ENCODE results near the gene SNORC.
"Not testable (repeated sequence)": the region's sequence is repeated elsewhere in the genome, so short reads cannot be mapped to it uniquely, and the experiment has no call there.

Gene SNORC

GRCh38 chr2:232870018-232870765 lies at the start of gene SNORC:
SNORC (plus strand) TSS chr2:232870264; CDS start chr2:232870342, 78 bp downstream.
- no peak for DNase-seq (ENCODE audit: low read depth in 2 of 2)

DNA sequence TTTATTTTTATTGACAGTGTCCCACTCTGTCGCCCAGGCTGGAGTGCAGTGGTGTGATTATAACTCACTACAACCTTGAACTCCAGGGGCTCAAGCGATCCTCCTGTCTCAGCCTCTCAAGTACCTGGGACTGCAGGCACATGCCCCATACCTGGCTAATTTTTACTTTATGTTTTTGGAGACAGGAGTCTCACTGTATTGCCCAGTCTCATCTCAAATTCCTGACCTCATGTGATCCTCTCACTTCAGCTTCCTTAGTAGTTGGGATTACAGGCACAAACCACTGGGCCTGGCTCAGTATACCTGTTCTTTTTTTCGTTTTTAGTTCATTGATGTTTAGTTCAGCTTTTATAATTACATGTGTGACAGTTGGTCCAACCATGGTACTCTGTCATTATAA lies 40.1 kb upstream of the SNORC start:
- DNase-seq (ENCODE audit: low read depth in 2 of 2) = no peak

GRCh38 chr2:232831496-232831895 lies 38.6 kb upstream of the SNORC start:
- no peak for DNase-seq (ENCODE audit: low read depth in 2 of 2)

- DNase-seq (ENCODE audit: low read depth in 2 of 2) = no peak
Measured at GRCh38 chr2:232833830-232834229, 36.2 kb upstream of the SNORC start.

- no peak for DNase-seq (ENCODE audit: low read depth in 2 of 2)
Measured at GRCh38 chr2:232835687-232836208, 34.3 kb upstream of the SNORC start.

DNA sequence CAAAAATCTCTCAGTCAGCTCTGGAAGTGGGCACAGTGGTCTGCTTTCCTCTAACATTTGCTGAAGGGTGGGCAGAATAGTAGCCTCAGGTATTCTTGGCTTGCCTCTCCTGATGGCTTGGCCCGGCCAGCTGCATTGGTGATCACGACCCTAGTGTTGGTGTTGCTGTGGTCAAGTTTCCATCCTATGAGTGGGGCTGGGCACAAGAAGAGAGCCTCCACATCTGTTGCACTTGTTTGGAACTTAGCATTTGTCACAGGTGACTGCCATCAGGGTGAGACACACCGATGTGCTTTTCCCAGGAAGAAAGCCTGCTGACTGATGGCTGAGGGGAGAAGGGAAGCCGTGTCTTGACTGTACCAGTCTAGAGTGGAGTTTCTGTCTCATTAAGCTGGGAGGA lies 33.1 kb upstream of the SNORC start:
- DNase-seq (ENCODE audit: low read depth in 2 of 2) = no peak

DNA sequence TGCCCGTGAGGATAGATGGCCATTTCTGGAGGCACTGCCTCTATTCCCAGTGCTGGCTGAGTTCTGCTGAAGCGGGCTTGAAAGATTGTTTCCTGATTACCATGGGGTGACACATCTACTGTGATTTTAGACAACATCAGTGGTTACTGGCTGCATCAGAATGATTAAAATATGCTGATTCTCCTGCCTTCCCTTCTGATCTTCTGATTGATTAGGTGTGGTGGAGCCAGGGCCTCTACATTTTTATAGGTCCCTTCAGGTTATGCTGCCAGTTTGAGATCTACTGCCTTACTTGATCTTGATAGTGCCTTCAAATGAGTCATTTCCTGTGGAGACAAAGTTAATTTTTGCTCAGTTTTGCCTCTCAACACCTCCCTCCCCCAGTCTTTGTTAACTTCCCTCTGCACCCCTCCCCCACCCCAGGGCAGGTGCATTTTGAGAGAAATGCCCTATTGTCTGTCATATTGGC lies 31.6 kb upstream of the SNORC start:
- no peak for DNase-seq (ENCODE audit: low read depth in 2 of 2)

GRCh38 chr2:232839411-232840079 lies 30.5 kb upstream of the SNORC start:
- no peak for DNase-seq (ENCODE audit: low read depth in 2 of 2)

DNA sequence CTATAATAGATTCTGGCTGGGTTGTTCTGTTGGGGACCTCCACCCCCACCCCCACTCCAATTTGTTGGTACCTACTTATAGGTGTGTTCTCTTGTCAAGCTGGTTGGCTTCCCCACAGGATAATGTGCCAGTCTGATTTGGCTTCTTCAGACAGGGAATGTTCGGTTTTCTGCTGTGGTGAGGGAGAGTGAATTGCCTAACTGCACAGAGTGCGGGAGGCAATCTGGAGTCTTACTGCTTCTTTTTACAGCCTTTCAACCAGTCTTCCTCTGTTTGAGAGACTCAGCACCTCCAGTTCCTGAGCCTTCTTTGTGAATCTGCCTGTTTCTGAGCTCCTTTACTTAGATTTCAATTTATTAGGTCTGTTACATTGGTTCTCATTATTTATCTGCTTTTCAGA lies 27.4 kb upstream of the SNORC start:
- DNase-seq (ENCODE audit: low read depth in 2 of 2) = no peak

GRCh38 chr2:232843834-232844233 lies 26.2 kb upstream of the SNORC start:
- no peak for DNase-seq (ENCODE audit: low read depth in 2 of 2)

- no peak for DNase-seq (ENCODE audit: low read depth in 2 of 2)
Measured at GRCh38 chr2:232846055-232846454, 24.0 kb upstream of the SNORC start.

- DNase-seq (ENCODE audit: low read depth in 2 of 2) = no peak
Measured at GRCh38 chr2:232850039-232850438, 20.0 kb upstream of the SNORC start.

GRCh38 chr2:232852081-232852480 lies 18.0 kb upstream of the SNORC start:
- DNase-seq (ENCODE audit: low read depth in 2 of 2) = not testable (repeated sequence)

GRCh38 chr2:232852676-232853075 lies 17.4 kb upstream of the SNORC start:
- no peak for DNase-seq (ENCODE audit: low read depth in 2 of 2)

DNA sequence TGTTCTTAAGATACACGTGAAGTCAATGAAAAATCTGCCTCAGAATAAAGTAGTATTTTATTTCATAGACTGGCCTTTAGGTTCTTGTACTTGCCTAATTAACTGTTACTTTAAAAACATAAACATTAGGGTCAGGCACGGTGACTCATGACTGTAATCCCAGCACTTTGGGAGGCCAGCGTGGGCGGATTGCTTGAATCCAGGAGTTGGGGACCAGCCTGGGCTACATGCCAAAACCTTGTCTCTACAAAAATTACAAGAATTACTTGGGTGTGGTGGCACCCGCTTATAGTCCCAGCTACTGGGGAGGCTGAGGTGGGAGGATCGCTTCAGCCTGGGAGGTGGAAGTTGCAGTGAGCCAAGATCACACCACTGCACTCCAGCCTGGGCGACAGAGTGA lies 16.0 kb upstream of the SNORC start:
- peak; percentile 22 to 24 for DNase-seq (ENCODE audit: low read depth in 2 of 2)

GRCh38 chr2:232857158-232857563 lies 12.9 kb upstream of the SNORC start:
- no peak for DNase-seq (ENCODE audit: low read depth in 2 of 2)

DNA sequence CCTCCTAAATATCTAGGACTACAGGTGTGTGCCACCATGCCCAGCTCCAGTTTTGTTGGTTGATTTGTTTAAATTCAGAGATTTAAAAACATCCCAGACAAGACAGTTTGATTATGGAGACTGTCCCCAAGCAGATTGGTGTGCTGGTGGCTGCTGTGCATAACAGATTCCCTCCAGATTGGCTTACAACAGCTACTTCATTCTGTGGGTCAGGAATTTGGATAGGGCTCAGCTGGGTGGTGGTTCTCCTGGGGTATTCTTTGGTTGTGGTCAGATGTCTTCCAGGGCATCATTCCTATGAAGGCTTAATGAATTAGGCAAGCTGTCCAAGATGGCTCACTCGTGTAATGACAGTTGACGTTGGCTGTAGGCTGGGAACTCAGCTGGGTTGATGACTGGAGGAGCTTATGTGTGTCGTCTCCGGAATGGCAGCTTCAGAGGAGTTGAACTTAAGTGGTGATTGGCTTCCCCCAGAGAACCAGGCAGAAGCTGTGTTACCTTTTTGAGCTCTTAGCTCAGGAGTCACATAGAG lies 10.6 kb upstream of the SNORC start:
- DNase-seq (ENCODE audit: low read depth in 2 of 2) = no peak

DNA sequence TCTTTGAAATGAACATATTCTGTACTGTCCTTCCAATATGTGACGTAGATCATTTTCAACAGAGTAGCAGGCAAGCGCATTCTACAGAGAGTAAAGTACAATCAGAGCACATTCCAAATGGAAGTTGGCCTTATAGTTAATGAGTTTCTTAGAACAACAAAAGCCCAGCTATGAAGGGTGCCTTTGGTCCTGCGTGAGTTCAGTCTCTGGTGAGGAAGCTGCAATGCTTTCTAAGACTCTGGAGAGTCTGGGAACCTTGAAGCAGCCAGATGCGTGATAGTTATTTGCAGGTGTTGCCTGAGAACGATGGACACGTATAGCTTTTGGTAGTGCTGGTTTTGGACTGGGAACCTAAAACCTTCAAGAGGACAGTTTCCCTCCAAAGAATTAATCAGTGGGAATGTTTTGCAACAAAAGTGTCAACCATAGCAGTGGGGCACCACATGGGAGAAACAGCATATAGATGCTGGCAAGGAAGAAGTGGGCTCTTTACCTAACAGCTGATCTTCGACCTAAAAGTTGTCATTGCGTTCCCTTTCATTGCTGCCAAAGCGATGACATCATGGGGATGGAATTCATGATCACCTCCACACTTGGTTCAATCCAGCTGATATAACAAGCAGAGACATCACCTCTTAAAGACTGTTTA lies 9.3 kb upstream of the SNORC start:
- DNase-seq (ENCODE audit: low read depth in 2 of 2) = no peak

DNA sequence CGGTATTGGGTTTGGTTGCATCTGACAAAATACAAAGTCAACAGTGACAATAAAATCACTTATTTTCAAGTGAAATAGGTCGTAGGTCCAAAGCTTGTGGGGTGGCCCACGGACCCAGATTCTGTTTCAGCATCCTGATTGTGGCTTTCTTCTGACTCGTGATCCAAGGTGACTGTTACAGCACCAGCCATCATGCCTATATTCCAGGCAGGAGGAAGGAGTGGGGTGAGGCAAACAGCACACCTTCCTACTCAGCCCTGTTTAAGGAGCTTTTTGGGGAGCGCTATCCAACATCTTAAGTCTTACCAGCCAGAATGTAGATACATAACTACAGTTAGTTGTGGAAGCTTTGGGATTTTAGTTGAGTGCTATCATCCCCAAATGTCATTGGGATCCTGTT lies 8.7 kb upstream of the SNORC start:
- no peak for DNase-seq (ENCODE audit: low read depth in 2 of 2)

DNA sequence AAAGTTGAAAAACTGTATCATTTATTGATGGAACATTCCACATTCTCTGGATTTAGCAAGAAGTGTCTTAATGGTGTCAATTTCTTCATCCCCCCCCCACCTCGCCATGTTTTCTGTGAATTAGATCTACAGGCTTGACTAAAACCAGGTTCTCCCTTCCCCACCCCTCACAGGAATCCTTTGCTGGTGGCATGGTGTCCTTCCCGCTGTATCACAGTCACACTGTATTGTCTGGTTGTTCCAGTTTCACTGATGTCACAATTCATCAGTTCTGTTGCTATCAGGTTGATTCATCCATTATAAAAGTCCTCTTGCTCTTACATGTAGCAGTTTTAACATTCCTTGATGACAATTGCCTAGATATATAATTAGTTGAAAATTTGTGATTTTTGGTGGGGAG lies 6.1 kb upstream of the SNORC start:
- DNase-seq (ENCODE audit: low read depth in 2 of 2) = no peak

DNA sequence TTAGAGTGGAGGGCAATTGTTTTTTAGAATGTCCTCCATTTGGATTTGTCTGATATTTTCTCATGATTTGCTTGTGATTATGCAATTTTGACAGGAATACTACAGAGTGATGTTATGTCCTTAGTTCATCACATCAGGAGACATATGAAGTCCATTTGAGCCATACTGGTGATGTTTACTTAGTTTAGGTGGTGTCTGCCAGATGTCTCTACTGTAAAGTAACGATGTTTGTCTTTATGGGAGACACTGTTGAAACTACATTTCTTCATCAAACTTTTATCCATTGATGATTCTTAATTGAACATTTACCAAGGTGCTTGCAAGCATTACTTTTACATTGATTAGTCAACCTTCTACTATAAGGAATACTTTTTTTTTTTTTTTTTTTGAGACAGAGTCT lies 4.9 kb upstream of the SNORC start:
- DNase-seq (ENCODE audit: low read depth in 2 of 2) = no peak

DNA sequence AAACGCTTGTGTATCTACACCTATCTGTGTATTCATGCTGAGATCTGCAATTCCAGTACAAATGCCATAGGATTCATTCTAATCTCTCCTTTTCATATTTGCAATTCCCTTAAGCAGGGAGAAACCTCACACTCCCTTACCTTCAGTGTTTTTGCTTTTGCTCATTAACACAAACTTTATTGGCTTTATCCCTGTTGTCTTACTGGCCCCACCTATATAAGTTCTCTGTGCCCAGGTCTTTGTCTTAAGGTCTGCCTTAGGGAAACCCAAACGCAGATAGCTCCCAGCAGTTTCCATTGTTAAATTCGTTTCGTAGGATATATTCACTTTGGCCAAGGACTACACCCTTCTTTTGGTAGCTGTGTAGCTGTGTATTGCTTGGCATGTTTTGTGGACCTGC lies 4.0 kb upstream of the SNORC start:
- DNase-seq (ENCODE audit: low read depth in 2 of 2) = no peak
